Measurements from ENCODE around the gene U2AF1L4. TPM values are rescaled to one million over a fixed set of nuclear protein-coding genes. Genes with fewer than 3 reads are reported as not detected.

U2AF1L4 gene
- polyA plus RNA-seq, 1 donor from 2014 or later, result 57.0 TPM

- H3K9me2 ChIP-seq (ENCODE audit: insufficient read depth, low read length), result no peaks in the 10 kb centered on the region
- no peaks in the 10 kb centered on the region for H3F3A ChIP-seq (ENCODE audit: insufficient read depth, low read length, poor library complexity, severe bottlenecking)
- H3K4me3 ChIP-seq (ENCODE audit: low read length), result no peak overlapping the region
- no peaks in the 10 kb centered on the region for H3K36me3 ChIP-seq (ENCODE audit: insufficient read depth, low read length)
- H3K27me3 ChIP-seq (ENCODE audit: insufficient read depth, low read depth, low read length), result no peaks in the 10 kb centered on the region
- no peak overlapping the region for H3K9ac ChIP-seq (ENCODE audit: low read length)
- no peak overlapping the region for H3K27ac ChIP-seq (ENCODE audit: low read length)
- H3K9me3 ChIP-seq (ENCODE audit: low read length), result no peaks in the 10 kb centered on the region
- H2AFZ ChIP-seq (ENCODE audit: low read depth, low read length), result no peak overlapping the region
- H3K4me2 ChIP-seq (ENCODE audit: low read length), result no peak overlapping the region
- H4K20me1 ChIP-seq (ENCODE audit: insufficient read depth), result no peaks in the 10 kb centered on the region
- TF ChIP-seq RAD21 (conservative IDR thresholded peaks at IDR 0.05) (no peak), POLR2AphosphoS5 (IDR thresholded peaks at IDR 0.05) (no peak), CTCF (IDR thresholded peaks at IDR 0.05; ENCODE audit: poor library complexity, severe bottlenecking) (no peak), REST (IDR thresholded peaks at IDR 0.05; ENCODE audit: borderline replicate concordance) (no peak), MXI1 (conservative IDR thresholded peaks at IDR 0.05; ENCODE audit: poor library complexity, severe bottlenecking) (no peak), SMC3 (conservative IDR thresholded peaks at IDR 0.05; ENCODE audit: poor library complexity) (no peak), EP300 (conservative IDR thresholded peaks at IDR 0.05; ENCODE audit: poor library complexity, severe bottlenecking) (no peak), TAF1 (IDR thresholded peaks at IDR 0.05; ENCODE audit: low read depth) (no peak), EZH2 (IDR thresholded peaks at IDR 0.05; ENCODE audit: borderline replicate concordance, insufficient read depth, low read length, poor library complexity, severe bottlenecking) (no peak)
- H3K79me2 ChIP-seq (replicated peaks; ENCODE audit: insufficient read depth, low read length), result no peaks in the 10 kb centered on the region
These were observed 40.1 kb upstream of the U2AF1L4 start for GRCh38 chr19:35785339-35785627.

- Histone ChIP-seq H3K9me2 (ENCODE audit: insufficient read depth, low read length) (no peaks in the 10 kb centered on the region), H2AFZ (ENCODE audit: low read depth, low read length) (no peak overlapping the region), H3K79me2 (replicated peaks; ENCODE audit: insufficient read depth, low read length) (no peaks in the 10 kb centered on the region), H3K27ac (ENCODE audit: low read length) (no peak overlapping the region), H3K9me3 (ENCODE audit: low read length) (no peaks in the 10 kb centered on the region), H3F3A (ENCODE audit: insufficient read depth, low read length, poor library complexity, severe bottlenecking) (no peaks in the 10 kb centered on the region), H4K20me1 (ENCODE audit: insufficient read depth) (no peaks in the 10 kb centered on the region), H3K9ac (ENCODE audit: low read length) (no peak overlapping the region), H3K36me3 (ENCODE audit: insufficient read depth, low read length) (no peaks in the 10 kb centered on the region), H3K4me3 (ENCODE audit: low read length) (no peak overlapping the region), H3K27me3 (ENCODE audit: insufficient read depth, low read depth, low read length) (no peaks in the 10 kb centered on the region), H3K4me2 (ENCODE audit: low read length) (no peak overlapping the region)
- TF ChIP-seq POLR2AphosphoS5 (IDR thresholded peaks at IDR 0.05) (no peak), TAF1 (IDR thresholded peaks at IDR 0.05; ENCODE audit: low read depth) (no peak), CTCF (IDR thresholded peaks at IDR 0.05; ENCODE audit: poor library complexity, severe bottlenecking) (no peak), REST (IDR thresholded peaks at IDR 0.05; ENCODE audit: borderline replicate concordance) (no peak), EZH2 (IDR thresholded peaks at IDR 0.05; ENCODE audit: borderline replicate concordance, insufficient read depth, low read length, poor library complexity, severe bottlenecking) (no peak), MXI1 (conservative IDR thresholded peaks at IDR 0.05; ENCODE audit: poor library complexity, severe bottlenecking) (no peak), RAD21 (conservative IDR thresholded peaks at IDR 0.05) (no peak), EP300 (conservative IDR thresholded peaks at IDR 0.05; ENCODE audit: poor library complexity, severe bottlenecking) (no peak), SMC3 (conservative IDR thresholded peaks at IDR 0.05; ENCODE audit: poor library complexity) (no peak)
These were observed 39.5 kb upstream of the U2AF1L4 start for GRCh38 chr19:35784503-35785338.
